ENCODE results near the gene RBMX. TPM values are rescaled to one million over a fixed set of nuclear protein-coding genes. Genes with fewer than 3 reads are reported as not detected.
A peak's percentile ranks its signal among the peaks of the same experiment; 100 is the strongest.
"Not testable (repeated sequence)": the region's sequence is repeated elsewhere in the genome, so short reads cannot be mapped to it uniquely, and the experiment has no call there.

Gene RBMX
- 100 to 1,000 TPM; 127 to 176 TPM for total RNA-seq

GRCh38 chrX:136880452-136881013, at the start of gene RBMX:
RBMX (minus strand) TSS chrX:136880725; CDS start chrX:136879427, 1,298 bp downstream.
- H3K36me3 ChIP-seq, result peaks cover 35% of the 10 kb centered on the region
- TF ChIP-seq CTCF (IDR thresholded peaks at IDR 0.05), result no peak
- H3K9me3 ChIP-seq, result no peaks in the 10 kb centered on the region
- no peaks in the 10 kb centered on the region for H3K27me3 ChIP-seq
- no peaks in the 10 kb centered on the region for H3K4me1 ChIP-seq
- peak within 1 kb of the TSS; percentile 94 to 95 for H3K27ac ChIP-seq
- peak within 1 kb of the TSS; percentile 68 to 73 for H3K4me3 ChIP-seq
- peak; percentile 90 for DNase-seq (ENCODE audit: low spot score)

DNA sequence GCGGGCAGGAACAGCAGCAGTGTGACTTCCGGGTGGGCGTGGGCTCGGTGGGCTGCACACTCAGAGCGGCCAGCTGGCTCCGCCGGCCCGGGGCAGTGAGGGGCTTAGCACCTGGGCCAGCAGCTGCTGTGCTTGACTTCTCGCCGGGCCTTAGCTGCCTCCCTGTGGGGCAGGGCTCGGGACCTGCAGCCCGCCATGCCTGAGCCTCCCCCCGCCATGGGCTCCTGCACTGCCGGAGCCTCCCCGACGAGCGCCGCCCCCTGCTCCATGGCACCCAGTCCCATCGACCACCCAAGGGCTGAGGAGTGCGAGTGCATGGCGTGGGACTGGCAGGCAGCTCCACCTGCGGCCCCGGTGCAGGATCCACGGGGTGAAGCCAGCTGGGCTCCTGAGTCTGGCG, 40.9 kb upstream of the RBMX start:
- H3K36me3 ChIP-seq; H3K27me3 ChIP-seq; H3K4me1 ChIP-seq; H3K4me3 ChIP-seq; H3K27ac ChIP-seq; DNase-seq (ENCODE audit: low spot score); H3K9me3 ChIP-seq: not testable (repeated sequence)

- H3K27me3 ChIP-seq, result no peaks in the 10 kb centered on the region
- no peak overlapping the region for H3K27ac ChIP-seq
- H3K9me3 ChIP-seq, result no peaks in the 10 kb centered on the region
- no peak for DNase-seq (ENCODE audit: low spot score)
- H3K4me1 ChIP-seq, result no peaks in the 10 kb centered on the region
- no peak for TF ChIP-seq CTCF (IDR thresholded peaks at IDR 0.05)
- no peaks in the 10 kb centered on the region for H3K36me3 ChIP-seq
- H3K4me3 ChIP-seq, result no peak overlapping the region
These were observed 39.5 kb upstream of the RBMX start for GRCh38 chrX:136920001-136920400.

- Histone ChIP-seq H3K36me3 (no peaks in the 10 kb centered on the region), H3K9me3 (no peaks in the 10 kb centered on the region), H3K27me3 (no peaks in the 10 kb centered on the region), H3K27ac (no peak overlapping the region), H3K4me3 (no peak overlapping the region), H3K4me1 (no peaks in the 10 kb centered on the region)
- DNase-seq (ENCODE audit: low spot score), result no peak
- TF ChIP-seq CTCF (IDR thresholded peaks at IDR 0.05), result no peak
These were observed 36.3 kb upstream of the RBMX start for GRCh38 chrX:136916827-136917226.

GRCh38 chrX:136911661-136912060, 31.1 kb upstream of the RBMX start:
- DNase-seq (ENCODE audit: low spot score); H3K36me3 ChIP-seq; H3K4me1 ChIP-seq; H3K9me3 ChIP-seq; H3K27ac ChIP-seq; H3K27me3 ChIP-seq; H3K4me3 ChIP-seq: not testable (repeated sequence)

- no peak for DNase-seq (ENCODE audit: low spot score)
- H3K4me3 ChIP-seq, result no peak overlapping the region
- no peak for TF ChIP-seq CTCF (IDR thresholded peaks at IDR 0.05)
- peaks cover 0 to 7% of the 10 kb centered on the region in 2 donors for H3K4me1 ChIP-seq
- H3K27ac ChIP-seq, result no peak overlapping the region
- no peaks in the 10 kb centered on the region for H3K27me3 ChIP-seq
- no peaks in the 10 kb centered on the region for H3K36me3 ChIP-seq
- H3K9me3 ChIP-seq, result no peaks in the 10 kb centered on the region
These were observed 30.7 kb upstream of the RBMX start for GRCh38 chrX:136911253-136911652.

- no peak for TF ChIP-seq CTCF (IDR thresholded peaks at IDR 0.05)
- Histone ChIP-seq H3K9me3 (no peaks in the 10 kb centered on the region), H3K4me1 (peaks cover 0 to 7% of the 10 kb centered on the region in 2 donors), H3K4me3 (peak overlapping the region in 1 of 2 donors; percentile 61), H3K36me3 (no peaks in the 10 kb centered on the region), H3K27ac (no peak overlapping the region), H3K27me3 (no peaks in the 10 kb centered on the region)
- no peak for DNase-seq (ENCODE audit: low spot score)
These were observed 30.1 kb upstream of the RBMX start for GRCh38 chrX:136910565-136911035.
